Mucosa of descending colon (tissue), 3 donors: ENCODE measurements around the gene TCAP. TPM values are rescaled to one million over a fixed set of nuclear protein-coding genes. Genes with fewer than 3 reads are reported as not detected.

Experiments
- ATAC-seq: fragments of 200-7000 bp; cut with Tn5 transposase; one replicate; pipeline ENCODE4 v1.9.1; 2020; ENCODE audit warnings: mild to moderate bottlenecking, moderate library complexity
- DNase-seq, 3 donors: peaks; one replicate each; pipeline ENCODE4 v3.0.0-alpha.2; 2020
- H3K36me3 ChIP-seq: fragments of 200-600 bp; one replicate; pipeline ENCODE4 v1.8.0; 2021; ENCODE audit warnings: low read depth, mild to moderate bottlenecking
- H3K4me1 ChIP-seq: fragments of 200-600 bp; one replicate; pipeline ENCODE4 v1.8.0; 2021; ENCODE audit warnings: low read depth, mild to moderate bottlenecking
- H3K4me3 ChIP-seq: fragments of 200-600 bp; one replicate; pipeline ENCODE4 v1.8.0; 2021; ENCODE audit warnings: mild to moderate bottlenecking
- H3K9me3 ChIP-seq: fragments of 200-600 bp; one replicate; pipeline ENCODE4 v1.8.0; 2021; ENCODE audit warnings: mild to moderate bottlenecking
- intact Hi-C, 2 donors: fragments of 100-400 bp; cut with DNase I in 1 of 2; cut with micrococcal nuclease in 1 of 2; formaldehyde crosslinking; loops; one replicate each; pipeline versions ENCODE4 v1.11.0 to v1.11.1; 2022; cut with DNase I, micrococcal nuclease
- total RNA-seq, 3 donors: library from RNA; stranded (reverse); fragmentation: NEBNext Ultra II Directional in 2 of 3; extraction: Animal tissue kit (Norgen Biotek cat#: 25700) in 2 of 3; gene quantifications; one replicate each; pipeline versions ENCODE4 v1.2.1 to v1.2.4, GENCODE V29; 2021 to 2023
- TF ChIP-seq, protein P1 (sequence below): fragments of 200-600 bp; IDR thresholded peaks from one replicate; pipeline ENCODE4 v1.8.0; 2022; ENCODE audit warnings: antibody characterized with exemption, mild to moderate bottlenecking
- donor health status: DM: no; HTN: no; CAD: no; lungs with moderate emphysema.
- donor health status: DM: no; HTN: no; CAD: no.
- donor health status: DM: no; HTN: yes; CAD: no.

TCAP gene
- total RNA-seq, 3 donors from 2014 or later: 0.96 to 3.4 (median 1.5) TPM

DNA sequence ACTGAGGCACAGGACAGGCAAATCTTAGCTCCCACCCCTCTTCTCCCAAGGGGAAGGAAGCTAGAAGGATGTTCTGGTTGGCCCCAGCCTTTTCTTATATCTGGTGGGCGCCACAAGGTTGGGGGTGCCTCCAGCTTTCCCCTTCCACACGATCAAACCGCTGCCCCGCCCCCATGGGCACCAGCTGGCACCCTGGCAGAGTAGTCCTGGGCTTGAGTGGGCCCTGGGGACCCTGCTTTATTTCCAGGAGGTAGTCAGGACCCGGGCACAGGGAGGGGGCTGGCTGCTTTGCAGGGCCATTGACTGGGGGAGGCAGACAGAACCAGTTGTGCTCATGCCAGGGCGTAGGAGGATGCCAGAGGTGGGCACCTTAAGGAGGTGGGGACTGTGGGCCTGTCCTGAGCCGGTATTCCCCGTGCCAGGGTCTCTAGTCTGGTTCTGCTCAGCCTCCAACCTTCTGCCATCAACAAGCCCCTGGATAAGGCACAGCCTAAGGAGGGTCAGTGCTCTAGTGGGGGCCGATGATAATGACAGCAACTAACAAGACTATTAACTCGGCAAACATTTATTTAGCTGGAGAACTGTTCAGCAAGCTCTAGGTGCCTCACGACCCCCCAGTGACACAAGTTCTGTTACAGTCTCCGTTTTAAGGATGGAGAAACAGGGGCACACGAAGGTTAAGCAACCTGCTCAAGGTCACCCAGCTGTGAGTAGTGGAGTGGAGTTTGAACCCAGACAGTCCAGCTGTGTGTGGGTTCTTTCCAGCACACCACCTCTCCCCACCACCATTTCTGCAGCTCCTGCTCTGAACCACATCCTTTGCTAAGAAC, 46.0 kb upstream of the TCAP start:
- Histone ChIP-seq H3K4me1 (peaks cover 23% of the 10 kb centered on the region), H3K4me3 (no peak overlapping the region), H3K36me3 (no peaks in the 10 kb centered on the region), H3K9me3 (no peaks in the 10 kb centered on the region)
- no peak for ATAC-seq
- intact Hi-C loops: no loop called here
- DNase-seq: peak in 1 of 3 donors; percentile 25
- TF ChIP-seq, protein P1, sequence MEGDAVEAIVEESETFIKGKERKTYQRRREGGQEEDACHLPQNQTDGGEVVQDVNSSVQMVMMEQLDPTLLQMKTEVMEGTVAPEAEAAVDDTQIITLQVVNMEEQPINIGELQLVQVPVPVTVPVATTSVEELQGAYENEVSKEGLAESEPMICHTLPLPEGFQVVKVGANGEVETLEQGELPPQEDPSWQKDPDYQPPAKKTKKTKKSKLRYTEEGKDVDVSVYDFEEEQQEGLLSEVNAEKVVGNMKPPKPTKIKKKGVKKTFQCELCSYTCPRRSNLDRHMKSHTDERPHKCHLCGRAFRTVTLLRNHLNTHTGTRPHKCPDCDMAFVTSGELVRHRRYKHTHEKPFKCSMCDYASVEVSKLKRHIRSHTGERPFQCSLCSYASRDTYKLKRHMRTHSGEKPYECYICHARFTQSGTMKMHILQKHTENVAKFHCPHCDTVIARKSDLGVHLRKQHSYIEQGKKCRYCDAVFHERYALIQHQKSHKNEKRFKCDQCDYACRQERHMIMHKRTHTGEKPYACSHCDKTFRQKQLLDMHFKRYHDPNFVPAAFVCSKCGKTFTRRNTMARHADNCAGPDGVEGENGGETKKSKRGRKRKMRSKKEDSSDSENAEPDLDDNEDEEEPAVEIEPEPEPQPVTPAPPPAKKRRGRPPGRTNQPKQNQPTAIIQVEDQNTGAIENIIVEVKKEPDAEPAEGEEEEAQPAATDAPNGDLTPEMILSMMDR: no peak

DNA sequence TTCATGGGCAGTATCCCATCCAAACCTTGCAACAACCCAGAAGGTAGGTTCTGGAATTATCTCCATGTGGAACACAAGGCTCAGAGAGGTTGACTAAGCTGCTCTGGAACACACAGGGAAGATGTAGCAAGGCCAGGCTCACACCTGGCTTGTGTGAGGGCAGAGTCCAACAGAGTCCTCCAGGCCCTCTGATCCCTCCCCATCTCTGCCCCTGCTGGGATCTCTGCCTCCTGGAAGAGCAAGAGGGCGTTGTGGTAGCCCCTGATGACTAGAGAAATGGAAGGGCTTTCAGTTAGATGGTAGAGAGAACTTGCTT, 45.4 kb upstream of the TCAP start:
- Histone ChIP-seq H3K36me3 (no peaks in the 10 kb centered on the region), H3K4me1 (peaks cover 28% of the 10 kb centered on the region), H3K9me3 (no peaks in the 10 kb centered on the region), H3K4me3 (no peak overlapping the region)
- TF ChIP-seq, protein P1: no peak
- no peak for DNase-seq
- intact Hi-C loops: loop anchor here in 1 of 2 donors (10.0 kb wide), 1 partner anchor 135 kb away; no protein-coding TSS in a partner anchor
- no peak for ATAC-seq

DNA sequence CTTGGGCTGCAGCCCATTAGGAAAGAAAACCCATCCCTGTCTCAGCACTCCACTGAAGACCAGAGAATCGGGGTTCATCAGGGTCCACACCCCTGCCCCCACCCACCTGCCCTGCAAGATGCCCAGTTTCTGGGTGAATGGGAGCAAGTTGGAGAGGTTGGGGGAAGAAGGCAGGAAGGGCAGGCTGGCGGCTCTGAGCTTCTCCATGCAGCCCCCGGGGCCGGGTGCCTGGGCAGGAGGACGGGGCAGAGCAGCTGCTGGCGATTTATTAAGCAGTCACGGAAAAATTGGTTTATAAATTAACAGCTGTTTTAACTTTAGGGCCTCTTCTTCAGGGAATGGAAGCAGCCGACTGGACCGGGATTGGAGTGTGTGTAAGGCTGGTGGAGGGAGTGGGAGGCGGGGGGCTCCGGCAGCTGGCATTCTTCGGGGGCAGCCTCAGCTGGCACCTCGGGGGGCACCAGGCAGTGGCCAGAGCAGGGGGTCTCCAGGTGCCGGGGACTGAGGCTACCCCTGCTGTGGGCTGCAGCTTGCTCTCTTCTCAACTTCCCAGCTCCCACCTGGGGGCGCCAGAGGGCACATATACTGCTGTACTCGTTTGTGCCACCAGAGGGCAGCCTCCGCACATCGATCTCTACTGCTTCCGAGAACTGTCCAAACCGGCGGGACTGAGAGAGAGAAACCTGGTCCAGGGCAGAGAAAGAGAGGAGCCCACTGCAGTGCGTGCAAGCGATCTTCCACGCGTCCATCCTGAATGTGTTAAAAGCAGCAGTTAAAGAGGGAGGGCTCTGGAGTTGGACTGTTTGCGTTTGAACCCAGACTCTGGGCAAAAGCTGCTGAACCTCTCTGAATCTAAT, 43.4 kb upstream of the TCAP start:
- no peaks in the 10 kb centered on the region for H3K9me3 ChIP-seq
- no peaks in the 10 kb centered on the region for H3K36me3 ChIP-seq
- ATAC-seq (peak; percentile 76), DNase-seq (peak; percentile 88 to 94 (median 92))
- H3K4me1 ChIP-seq: peaks cover 41% of the 10 kb centered on the region
- intact Hi-C loops: loop anchor here in 1 of 2 donors (10.0 kb wide), 1 partner anchor 133 kb away; no protein-coding TSS in a partner anchor
- TF ChIP-seq, protein P1: peak; percentile 98
- no peak overlapping the region for H3K4me3 ChIP-seq

DNA sequence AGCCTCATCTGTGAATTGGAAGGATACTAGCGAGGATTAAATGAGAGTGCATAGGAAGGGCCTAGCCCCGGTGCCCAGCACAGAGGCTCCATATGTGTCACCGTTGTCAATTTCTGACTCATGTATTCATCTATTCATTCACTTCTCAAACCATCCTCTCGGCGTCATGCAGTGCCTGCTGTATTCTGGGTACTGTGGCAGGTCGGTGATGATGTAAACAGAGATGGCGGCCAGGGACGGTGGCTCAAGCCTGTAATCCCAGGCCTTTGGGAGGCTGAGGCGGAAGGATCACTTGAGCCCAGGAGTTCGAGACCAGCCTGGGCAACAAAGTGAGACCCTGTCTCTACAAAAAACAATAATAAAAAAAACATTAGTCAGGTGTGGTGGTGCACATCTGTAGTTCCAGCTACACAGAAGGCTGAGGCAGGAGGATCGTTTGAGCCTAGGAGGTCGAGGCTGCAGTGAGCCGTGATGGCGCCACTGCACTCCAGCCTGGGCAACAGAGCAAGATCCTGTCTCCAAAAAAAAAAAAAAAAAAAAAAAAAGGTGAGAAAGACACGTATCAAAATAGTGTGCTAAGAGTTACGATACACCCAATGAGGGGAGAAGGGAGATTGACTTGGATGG, 42.7 kb upstream of the TCAP start:
- peaks cover 41% of the 10 kb centered on the region for H3K4me1 ChIP-seq
- no peak overlapping the region for H3K4me3 ChIP-seq
- H3K9me3 ChIP-seq: no peaks in the 10 kb centered on the region
- ATAC-seq: no peak
- no peak for DNase-seq
- intact Hi-C loops: loop anchor here in 1 of 2 donors (10.0 kb wide), 1 partner anchor 132 kb away; no protein-coding TSS in a partner anchor
- TF ChIP-seq, protein P1: no peak
- no peaks in the 10 kb centered on the region for H3K36me3 ChIP-seq

DNA sequence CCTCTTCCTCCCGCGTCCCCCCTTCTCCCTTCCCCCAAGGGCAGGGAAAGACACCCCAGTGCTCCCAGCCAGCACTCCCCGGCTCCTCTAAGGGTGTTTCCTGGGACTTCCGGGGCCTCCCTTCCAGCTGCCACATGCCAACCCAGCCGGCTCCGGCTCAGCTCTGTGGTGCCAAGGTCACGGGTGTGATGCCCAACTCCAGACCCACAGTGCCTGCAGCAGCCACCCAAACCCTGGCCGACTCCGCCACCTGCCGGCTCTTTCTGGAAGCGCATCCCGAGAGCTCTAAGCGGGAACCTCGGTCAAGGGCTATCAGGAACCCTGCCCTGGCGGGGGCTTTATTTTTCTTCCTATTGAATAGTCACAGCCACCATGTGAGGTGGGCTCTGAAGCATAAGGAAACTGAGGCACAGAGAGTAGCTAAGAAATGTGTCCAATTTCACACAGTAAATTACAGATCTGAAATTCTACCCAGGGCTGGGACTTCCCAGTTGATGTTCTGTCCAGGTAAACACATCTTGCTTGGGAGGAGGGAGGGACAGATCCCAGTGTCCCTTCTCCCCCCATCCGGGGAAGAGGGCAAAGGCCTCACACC, 41.7 kb upstream of the TCAP start:
- intact Hi-C loops: loop anchor here in 1 of 2 donors (10.0 kb wide), 1 partner anchor 131 kb away; no protein-coding TSS in a partner anchor
- no peaks in the 10 kb centered on the region for H3K36me3 ChIP-seq
- TF ChIP-seq, protein P1: peak; percentile 93
- H3K9me3 ChIP-seq: no peaks in the 10 kb centered on the region
- no peak overlapping the region for H3K4me3 ChIP-seq
- ATAC-seq (peak; percentile 63), DNase-seq (peak; percentile 92 to 96 (median 96))
- peaks cover 40% of the 10 kb centered on the region for H3K4me1 ChIP-seq
